HG03521 (cell line): ENCODE results near the gene BLTP3A.
"Not testable (repeated sequence)": the region's sequence is repeated elsewhere in the genome, so short reads cannot be mapped to it uniquely, and the experiment has no call there.

Source experiments
- ATAC-seq: cut with Tn5 transposase; IDR thresholded peaks from one replicate; pipeline ENCODE4 v1.9.1; 2021; ENCODE audit warnings: mild to moderate bottlenecking, moderate library complexity; ENCODE audit not compliant: unreplicated experiment

The BLTP3A gene

GRCh38 chr6:34791701-34792604, at the start of gene BLTP3A:
Gene BLTP3A, plus strand, starts transcription at chr6:34792083. Its CDS starts 168 bp downstream, at chr6:34792251.
- ATAC-seq, result peak; percentile 87

DNA sequence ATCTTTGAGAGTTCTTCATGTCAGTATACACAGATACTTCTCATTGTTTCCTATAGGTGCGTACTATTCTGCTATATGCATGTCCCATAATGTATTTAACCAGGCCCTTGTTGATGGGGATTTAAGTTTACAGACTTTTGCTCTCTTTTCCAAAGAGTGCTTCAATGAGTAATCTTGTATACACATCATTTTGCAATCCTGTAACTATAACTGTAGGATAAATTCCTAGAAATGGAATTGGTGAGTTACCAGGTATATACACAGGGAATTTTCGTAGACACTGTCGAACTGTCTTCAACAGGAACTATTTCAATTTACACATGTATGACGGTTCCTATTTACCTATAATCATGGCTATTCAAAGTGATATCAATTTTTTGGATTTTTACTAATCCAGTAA, 49.8 kb upstream of the BLTP3A start:
- ATAC-seq, result no peak

- no peak for ATAC-seq
Observed at GRCh38 chr6:34743625-34744293, 48.1 kb upstream of the BLTP3A start.

GRCh38 chr6:34744294-34744647, 47.6 kb upstream of the BLTP3A start:
- not testable (repeated sequence) for ATAC-seq

- no peak for ATAC-seq
Observed at GRCh38 chr6:34745277-34746103, 46.4 kb upstream of the BLTP3A start.

DNA sequence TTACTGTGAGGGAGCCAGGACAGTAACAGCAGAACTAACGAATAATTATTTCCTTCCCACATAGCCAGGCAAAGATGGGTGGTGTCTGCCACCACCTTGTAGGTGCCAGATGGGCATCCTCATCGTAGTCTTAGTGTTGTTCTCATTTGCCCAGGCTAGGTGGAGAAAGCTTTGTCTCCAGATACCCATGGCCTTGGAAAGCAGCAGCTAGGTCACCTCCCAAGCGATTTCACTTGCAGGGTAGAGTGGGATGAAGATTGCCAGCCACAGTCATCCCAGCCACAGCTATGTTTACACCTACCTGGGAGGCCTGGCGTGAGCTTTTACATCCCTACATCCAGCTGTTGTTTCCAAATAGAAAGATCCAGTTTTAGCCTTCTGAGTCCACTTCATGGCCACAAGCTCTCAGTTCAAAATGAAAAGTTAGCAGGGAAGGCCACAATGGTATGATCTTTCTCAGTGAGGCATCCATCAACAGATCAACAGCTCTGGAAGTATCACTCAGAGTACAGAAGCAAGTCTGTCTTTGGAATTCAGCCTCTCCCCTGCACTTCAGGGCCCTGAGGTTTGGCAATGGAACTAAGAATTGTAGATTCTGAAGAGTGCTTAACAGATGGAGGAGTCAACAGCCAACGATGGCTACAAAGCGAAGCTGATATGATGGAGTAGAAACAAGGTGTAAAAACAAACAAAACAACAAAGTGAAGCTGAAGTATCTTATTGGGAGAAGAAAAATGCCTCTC, 45.6 kb upstream of the BLTP3A start:
- ATAC-seq, result no peak

DNA sequence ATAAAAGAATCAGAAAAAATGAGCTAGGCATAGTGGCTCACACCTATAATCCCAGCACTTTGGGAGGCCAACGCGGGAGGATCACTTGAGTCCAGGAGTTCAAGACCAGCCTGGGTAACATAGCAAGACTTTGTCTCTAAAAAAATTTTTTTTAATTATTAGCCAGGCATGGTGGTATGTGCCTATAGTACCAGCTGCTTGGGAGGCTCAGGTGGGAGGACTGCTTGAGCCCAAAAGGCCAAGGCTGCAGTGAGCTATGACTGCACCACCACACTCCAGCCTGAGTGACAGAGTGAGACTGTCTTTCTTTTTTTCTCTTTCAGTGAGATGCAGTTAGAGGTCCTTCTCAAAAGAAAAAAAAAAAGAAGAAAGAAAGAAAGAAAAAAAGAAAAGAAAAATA, 43.1 kb upstream of the BLTP3A start:
- no peak for ATAC-seq

GRCh38 chr6:34756513-34756856, 35.4 kb upstream of the BLTP3A start:
- not testable (repeated sequence) for ATAC-seq

DNA sequence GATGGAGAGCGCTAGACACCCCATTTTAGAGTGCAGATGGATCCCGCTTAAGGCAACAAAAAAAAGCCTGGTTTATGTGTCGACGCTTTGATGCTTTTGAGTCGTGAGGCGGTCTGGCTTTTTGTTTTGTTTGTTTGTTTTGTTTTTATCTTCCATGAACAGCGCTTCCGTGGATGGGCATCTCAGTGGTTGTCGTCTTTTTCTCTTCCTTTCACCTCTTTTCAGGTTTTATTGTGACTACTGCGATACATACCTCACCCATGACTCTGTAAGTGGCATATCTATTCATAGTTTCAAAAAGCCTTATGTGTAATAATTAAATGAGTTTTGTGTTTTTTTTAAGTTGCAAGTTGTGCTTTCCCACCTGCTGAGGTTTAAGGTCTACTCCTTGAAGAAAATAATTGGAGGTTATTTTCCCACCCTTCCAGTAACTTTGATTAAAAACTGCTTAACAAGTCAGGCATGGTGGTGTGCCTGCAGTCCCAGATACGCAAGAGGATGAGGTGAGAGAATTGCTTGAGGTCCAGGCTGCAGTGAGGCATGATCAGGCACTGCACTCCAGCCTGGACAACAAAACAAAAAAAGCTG, 34.1 kb upstream of the BLTP3A start:
- no peak for ATAC-seq

GRCh38 chr6:34760108-34760507, 31.8 kb upstream of the BLTP3A start:
- no peak for ATAC-seq

GRCh38 chr6:34761681-34762080, 30.2 kb upstream of the BLTP3A start:
- ATAC-seq, result not testable (repeated sequence)

DNA sequence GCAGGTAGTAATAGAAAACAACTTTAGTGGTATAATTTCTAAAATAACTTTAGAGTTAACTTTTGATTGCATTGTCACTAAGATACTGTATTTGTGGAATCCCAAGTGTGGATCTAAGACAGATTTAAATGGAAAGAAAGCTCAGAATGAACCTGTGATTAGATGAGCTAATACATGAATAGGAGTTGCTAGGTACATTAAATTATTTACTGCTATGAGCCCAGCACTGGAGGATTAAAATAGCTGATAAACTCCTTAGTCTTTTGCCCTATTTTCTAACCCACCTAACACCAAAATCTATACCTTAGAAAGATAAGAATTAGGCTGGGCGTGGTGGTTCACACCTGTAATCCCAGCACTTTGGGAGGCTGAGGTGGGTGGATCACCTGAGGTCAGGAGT, 23.7 kb upstream of the BLTP3A start:
- ATAC-seq, result no peak

GRCh38 chr6:34771727-34772126, 20.2 kb upstream of the BLTP3A start:
- no peak for ATAC-seq

DNA sequence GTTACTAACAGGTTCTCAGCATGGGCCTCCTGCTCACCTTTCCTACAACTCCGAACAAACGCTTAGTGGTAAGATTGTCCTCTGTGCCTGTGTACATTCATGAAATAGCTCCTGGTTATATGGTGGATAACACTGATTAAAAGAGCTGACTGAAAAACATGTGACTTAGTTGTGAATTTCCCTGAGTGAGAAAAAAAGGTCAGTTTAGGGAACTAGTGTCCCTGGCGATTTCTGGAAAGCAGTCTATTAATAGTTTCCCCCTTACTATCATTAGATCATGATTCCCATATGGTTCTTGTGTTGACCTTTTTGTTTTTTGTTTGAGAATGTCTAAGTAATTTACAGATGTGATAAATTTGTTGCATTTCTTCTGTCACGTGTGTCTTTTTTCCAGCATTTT, 18.9 kb upstream of the BLTP3A start:
- ATAC-seq, result no peak

DNA sequence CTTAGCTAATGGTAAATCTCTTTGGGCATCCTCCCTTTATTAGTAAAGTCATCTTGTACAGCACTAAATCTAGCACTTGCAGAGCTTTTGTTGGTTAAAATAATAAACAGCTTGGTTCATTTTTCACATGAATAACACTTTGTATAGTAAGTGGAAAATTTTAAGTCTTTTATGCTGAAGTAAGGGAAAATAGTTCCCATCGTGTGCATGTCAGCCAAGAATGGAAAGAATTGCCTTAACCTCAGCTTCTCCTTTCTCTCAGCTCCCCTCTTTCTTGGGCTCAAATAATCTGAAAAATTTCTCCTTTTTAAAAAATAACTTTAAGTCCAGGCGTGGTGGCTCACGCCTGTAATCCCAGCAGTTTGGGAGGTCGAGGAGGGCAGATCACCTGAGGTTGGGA, 18.0 kb upstream of the BLTP3A start:
- no peak for ATAC-seq

GRCh38 chr6:34774967-34775366, 16.9 kb upstream of the BLTP3A start:
- ATAC-seq, result no peak

- not testable (repeated sequence) for ATAC-seq
Observed at GRCh38 chr6:34785375-34785774, 6.5 kb upstream of the BLTP3A start.

DNA sequence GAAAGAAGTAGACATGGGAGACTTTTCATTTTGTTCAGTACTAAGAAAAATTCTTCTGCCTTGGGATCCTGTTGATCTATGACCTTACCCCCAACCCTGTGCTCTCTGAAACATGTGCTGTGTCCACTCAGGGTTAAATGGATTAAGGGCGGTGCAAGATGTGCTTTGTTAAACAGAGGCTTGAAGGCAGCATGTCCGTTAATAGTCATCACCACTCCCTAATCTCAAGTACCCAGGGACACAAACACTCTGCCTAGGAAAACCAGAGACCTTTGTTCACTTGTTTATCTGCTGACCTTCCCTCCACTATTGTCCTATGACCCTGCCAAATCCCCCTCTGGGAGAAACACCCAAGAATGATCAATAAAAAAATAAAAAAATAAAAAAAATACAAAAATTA, 4.7 kb upstream of the BLTP3A start:
- not testable (repeated sequence) for ATAC-seq

- no peak for ATAC-seq
Observed at GRCh38 chr6:34788111-34788510, 3.8 kb upstream of the BLTP3A start.

DNA sequence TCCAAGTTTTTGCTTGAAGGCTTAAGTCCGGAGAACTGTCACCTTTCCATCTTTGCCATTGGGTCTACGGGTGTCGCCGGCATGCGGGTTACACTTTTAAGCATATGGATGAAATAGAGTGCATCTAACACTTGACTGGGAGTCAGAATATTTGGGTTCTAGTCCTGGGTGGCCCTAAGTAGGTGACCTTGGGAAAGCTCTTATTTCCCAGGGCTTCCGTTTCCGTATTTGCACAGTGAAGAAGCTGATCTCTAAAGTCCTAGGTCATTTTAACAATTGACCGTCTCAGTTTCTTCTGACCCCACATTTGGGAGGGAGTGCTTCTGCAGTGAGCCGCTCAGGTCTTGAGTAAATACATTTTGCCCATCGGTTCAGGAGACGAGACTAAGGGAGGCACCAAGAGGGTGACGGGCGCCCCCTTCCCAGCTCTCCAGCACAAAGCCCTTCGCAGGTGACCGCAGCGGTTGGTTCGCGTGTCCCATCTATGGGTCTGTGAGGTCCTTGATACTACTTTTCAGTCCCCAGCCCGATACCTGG, 651 bp upstream of the BLTP3A start:
- ATAC-seq, result no peak
